OCI-LY7 (cell line): ENCODE measurements around the gene DNAI7. TPM values are rescaled to one million over a fixed set of nuclear protein-coding genes. Genes with fewer than 3 reads are reported as not detected.
A peak's percentile ranks its signal among the peaks of the same experiment; 100 is the strongest.

Experiments
- BruUV-seq: library from RNA; stranded (reverse); fragments of 400-500 nt; replicated peaks from 2 replicates; lab custom pipeline; 2021; lab: Mats Ljungman, UMichigan
- CTCF ChIA-PET: fragments of 300-600 bp; sonication (Branson Sonifier 250); formaldehyde crosslinking; loops from one replicate; lab custom pipeline; 2022; ENCODE audit warnings: antibody characterized with exemption; ENCODE audit not compliant: unreplicated experiment; lab: Charles Lee
- POLR2A ChIA-PET: fragments of 300-600 bp; sonication (Branson Sonifier 250); formaldehyde crosslinking; loops from one replicate; lab custom pipeline; 2022; ENCODE audit warnings: antibody characterized with exemption; lab: Charles Lee
- DNase-seq: peaks from one replicate; pipeline ENCODE4 v3.0.0-alpha.2; 2015; ENCODE audit warnings: low spot score
- H2AFZ ChIP-seq: fragments of 200-600 bp; sonication (generic), shearing (Covaris generic); 2 replicates; pipeline ENCODE4 v1.6.1; 2014; ENCODE audit warnings: mild to moderate bottlenecking, antibody characterized with exemption, low read length, moderate library complexity
- H3K27ac ChIP-seq: fragments of 200-600 bp; sonication (generic); 2 replicates; pipeline ENCODE4 v1.5.1; 2014; ENCODE audit warnings: mixed run types, low read depth, mild to moderate bottlenecking, moderate library complexity, low read length, inconsistent platforms; ENCODE audit not compliant: poor library complexity, severe bottlenecking
- H3K36me3 ChIP-seq: fragments of 200-600 bp; sonication (generic); 2 replicates; pipeline ENCODE4 v1.6.1; 2014; ENCODE audit warnings: mild to moderate bottlenecking, antibody characterized with exemption, low read length, moderate library complexity, mixed read lengths; ENCODE audit not compliant: insufficient read depth
- H3K4me1 ChIP-seq: fragments of 200-600 bp; sonication (generic); 2 replicates; pipeline ENCODE4 v1.5.1; 2014; ENCODE audit warnings: mild to moderate bottlenecking, low read length; ENCODE audit not compliant: insufficient read depth, poor library complexity, severe bottlenecking
- H3K4me2 ChIP-seq: fragments of 200-600 bp; sonication (generic); 2 replicates; pipeline ENCODE4 v1.6.1; 2014; ENCODE audit warnings: mild to moderate bottlenecking, low read length
- H3K4me3 ChIP-seq: fragments of 200-600 bp; sonication (generic); 2 replicates; pipeline ENCODE4 v1.5.1; 2014; ENCODE audit warnings: mild to moderate bottlenecking, low read depth, low read length; ENCODE audit not compliant: poor library complexity, severe bottlenecking
- H3K79me2 ChIP-seq: fragments of 200-600 bp; sonication (generic); 2 replicates; pipeline ENCODE4 v1.6.1; 2016; ENCODE audit warnings: low read depth, mild to moderate bottlenecking, low read length, moderate library complexity, mixed read lengths; ENCODE audit not compliant: insufficient read depth
- H3K9me2 ChIP-seq: fragments of 200-600 bp; sonication (generic); 2 replicates; pipeline ENCODE4 v1.6.1; 2016; ENCODE audit warnings: mild to moderate bottlenecking, low read length, mixed read lengths; ENCODE audit not compliant: insufficient read depth
- H3K9me3 ChIP-seq: fragments of 200-600 bp; sonication (generic); 2 replicates; pipeline ENCODE4 v1.6.1; 2014; ENCODE audit warnings: mild to moderate bottlenecking, mixed run types, low read length, mixed read lengths
- H4K20me1 ChIP-seq: fragments of 200-600 bp; sonication (generic); 2 replicates; pipeline ENCODE4 v1.6.1; 2014; ENCODE audit warnings: mild to moderate bottlenecking, antibody characterized with exemption, low read length, moderate library complexity, mixed read lengths; ENCODE audit not compliant: insufficient read depth
- CTCF ChIP-seq: fragments of 200-600 bp; sonication (generic); conservative IDR thresholded peaks from 2 replicates; pipeline ENCODE4 v1.5.1; 2014; ENCODE audit warnings: mild to moderate bottlenecking, antibody characterized with exemption, low read length, moderate library complexity, mixed read lengths
- EZH2phosphoT487 ChIP-seq: fragments of 200-600 bp; sonication (generic); IDR thresholded peaks from 2 replicates; pipeline ENCODE4 v1.6.1; 2018; ENCODE audit warnings: low read depth, borderline replicate concordance, mild to moderate bottlenecking, mixed run types, antibody characterized with exemption, low read length, moderate library complexity, mixed read lengths
- intact Hi-C: fragments of 100-400 bp; cut with micrococcal nuclease; formaldehyde crosslinking; loops from one replicate; pipeline ENCODE4 v1.10.0; 2022; ENCODE audit not compliant: unreplicated experiment
- total RNA-seq, 2 experiments: library from RNA; depleted of rRNA in 1 of 2; stranded (reverse); fragments of >200 nt in 1 of 2; shearing (Covaris generic) in 1 of 2; gene quantifications; 2 replicates each; pipeline ENCODE4 v1.2.3, GENCODE V29; 2014 to 2022

The DNAI7 gene
- total RNA-seq, 2 experiments from 2014 or later, result not detected

- TF ChIP-seq EZH2phosphoT487, result no peak
- no peak for TF ChIP-seq CTCF
- DNase-seq, result no peak
- ChIA-PET POLR2A (no interaction called here), CTCF (no interaction called here)
- Histone ChIP-seq H3K79me2 (no peaks in the 10 kb centered on the region), H3K27ac (no peak overlapping the region), H3K36me3 (peaks cover 4% of the 10 kb centered on the region; the same call in 1 of the 2 replicates), H3K4me1 (peaks cover 8% of the 10 kb centered on the region), H3K4me3 (no peak overlapping the region), H3K4me2 (no peak overlapping the region), H3K9me2 (no peaks in the 10 kb centered on the region), H3K9me3 (peaks cover 10% of the 10 kb centered on the region; the same call in 1 of the 2 replicates), H2AFZ (no peak overlapping the region), H4K20me1 (no peaks in the 10 kb centered on the region)
- intact Hi-C loops, result no loop called here
- BruUV-seq, result no TSS peak
Observed at GRCh38 chr12:25162866-25163265, 32.1 kb downstream of the DNAI7 start.

DNA sequence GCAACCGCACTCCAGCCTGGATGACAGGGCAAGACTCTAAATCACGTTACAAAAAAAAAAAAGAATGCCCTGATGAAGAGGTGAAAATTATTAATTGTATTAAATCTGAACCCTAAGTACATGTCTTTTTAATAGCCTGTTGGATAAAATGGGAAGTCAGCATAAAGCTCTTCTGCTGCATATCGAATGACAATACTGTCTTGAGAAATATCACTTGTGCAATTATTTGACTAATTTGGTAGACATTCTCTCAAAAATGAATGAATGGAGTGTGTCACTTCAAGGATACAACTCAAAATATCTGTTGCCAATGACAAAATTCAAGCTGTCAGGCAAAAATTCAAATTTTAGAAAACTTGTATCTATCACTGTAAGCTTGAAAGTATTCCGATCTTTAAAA, 38.9 kb downstream of the DNAI7 start:
- Histone ChIP-seq H3K4me1 (peaks cover 28% of the 10 kb centered on the region), H3K79me2 (no peaks in the 10 kb centered on the region), H3K27ac (no peak overlapping the region), H3K9me3 (peaks cover 17% of the 10 kb centered on the region; the same call in 1 of the 2 replicates), H2AFZ (no peak overlapping the region), H3K4me2 (no peak overlapping the region), H4K20me1 (no peaks in the 10 kb centered on the region), H3K36me3 (peaks cover 4% of the 10 kb centered on the region; the same call in 1 of the 2 replicates), H3K9me2 (no peaks in the 10 kb centered on the region), H3K4me3 (no peak overlapping the region)
- intact Hi-C loops, result no loop called here
- ChIA-PET CTCF (no interaction called here), POLR2A (interaction anchor here (0.6 kb wide), 1 partner anchor 932 kb away, joined by 3 read pairs; no protein-coding TSS in a partner anchor)
- no peak for TF ChIP-seq CTCF
- no peak for TF ChIP-seq EZH2phosphoT487
- no peak for DNase-seq
- no TSS peak for BruUV-seq

- Histone ChIP-seq H3K9me2 (no peaks in the 10 kb centered on the region), H4K20me1 (no peaks in the 10 kb centered on the region), H3K4me1 (peaks cover 28% of the 10 kb centered on the region), H3K79me2 (no peaks in the 10 kb centered on the region), H3K4me2 (peak overlapping the region; percentile 51), H2AFZ (peak overlapping the region; percentile 83), H3K27ac (no peak overlapping the region), H3K9me3 (peaks cover 17% of the 10 kb centered on the region; the same call in 1 of the 2 replicates), H3K36me3 (peaks cover 4% of the 10 kb centered on the region; the same call in 1 of the 2 replicates), H3K4me3 (peak overlapping the region; percentile 13)
- intact Hi-C loops, result no loop called here
- BruUV-seq, result no TSS peak
- CTCF ChIA-PET, result no interaction called here
- peak; percentile 70 for DNase-seq
- TF ChIP-seq EZH2phosphoT487, result no peak
- peak; percentile 98 for TF ChIP-seq CTCF
- POLR2A ChIA-PET, result interaction anchor here (0.6 to 2.7 kb wide), 9 partner anchors 12 to 1230 kb away, joined by 3 to 9 read pairs (median 3); a partner anchor contains a TSS
Observed at GRCh38 chr12:25155022-25155576, 39.9 kb downstream of the DNAI7 start.
